GM06990 (cell line): Measurements from ENCODE around the gene PBX2.
"Not testable (repeated sequence)": the region's sequence is repeated elsewhere in the genome, so short reads cannot be mapped to it uniquely, and the experiment has no call there.

ENCODE experiments used
- DNase-seq: peaks from one replicate; pipeline ENCODE4 v3.0.0-alpha.2; 2011; ENCODE audit not compliant: insufficient read length; ENCODE audit errors: extremely low read depth
- H3K27me3 ChIP-seq: replicated peaks from 2 replicates; pipeline ENCODE4 v1.6.0; 2011; ENCODE audit warnings: low read length; ENCODE audit not compliant: control insufficient read depth, insufficient read depth
- H3K36me3 ChIP-seq: 2 replicates; pipeline ENCODE4 v1.5.1; 2011; ENCODE audit warnings: low read length; ENCODE audit not compliant: control insufficient read depth, insufficient read depth
- H3K4me3 ChIP-seq: replicated peaks from 2 replicates; pipeline ENCODE4 v1.5.1; 2011; ENCODE audit warnings: low read depth, mild to moderate bottlenecking, control low read depth, low read length
- TF ChIP-seq, protein P1 (sequence below): IDR thresholded peaks from 2 replicates; pipeline ENCODE4 v1.5.1; 2011; ENCODE audit warnings: low read length, control low read depth, mild to moderate bottlenecking, inconsistent platforms; ENCODE audit not compliant: insufficient read depth, poor library complexity, severe bottlenecking

PBX2 gene

GRCh38 chr6:32187009-32187709 lies 2.8 kb downstream of the PBX2 start:
- no peak for DNase-seq
- H3K4me3 ChIP-seq = no peak overlapping the region
- TF ChIP-seq, protein P1, sequence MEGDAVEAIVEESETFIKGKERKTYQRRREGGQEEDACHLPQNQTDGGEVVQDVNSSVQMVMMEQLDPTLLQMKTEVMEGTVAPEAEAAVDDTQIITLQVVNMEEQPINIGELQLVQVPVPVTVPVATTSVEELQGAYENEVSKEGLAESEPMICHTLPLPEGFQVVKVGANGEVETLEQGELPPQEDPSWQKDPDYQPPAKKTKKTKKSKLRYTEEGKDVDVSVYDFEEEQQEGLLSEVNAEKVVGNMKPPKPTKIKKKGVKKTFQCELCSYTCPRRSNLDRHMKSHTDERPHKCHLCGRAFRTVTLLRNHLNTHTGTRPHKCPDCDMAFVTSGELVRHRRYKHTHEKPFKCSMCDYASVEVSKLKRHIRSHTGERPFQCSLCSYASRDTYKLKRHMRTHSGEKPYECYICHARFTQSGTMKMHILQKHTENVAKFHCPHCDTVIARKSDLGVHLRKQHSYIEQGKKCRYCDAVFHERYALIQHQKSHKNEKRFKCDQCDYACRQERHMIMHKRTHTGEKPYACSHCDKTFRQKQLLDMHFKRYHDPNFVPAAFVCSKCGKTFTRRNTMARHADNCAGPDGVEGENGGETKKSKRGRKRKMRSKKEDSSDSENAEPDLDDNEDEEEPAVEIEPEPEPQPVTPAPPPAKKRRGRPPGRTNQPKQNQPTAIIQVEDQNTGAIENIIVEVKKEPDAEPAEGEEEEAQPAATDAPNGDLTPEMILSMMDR = no peak
- H3K36me3 ChIP-seq = peaks cover 24% of the 10 kb centered on the region
- no peaks in the 10 kb centered on the region for H3K27me3 ChIP-seq

GRCh38 chr6:32186151-32186840 lies 3.7 kb downstream of the PBX2 start:
- DNase-seq, H3K27me3 ChIP-seq, H3K4me3 ChIP-seq: not testable (repeated sequence)
- peaks cover 27% of the 10 kb centered on the region for H3K36me3 ChIP-seq

GRCh38 chr6:32185681-32186131 lies 4.3 kb downstream of the PBX2 start:
- peaks cover 32% of the 10 kb centered on the region for H3K36me3 ChIP-seq
- peak; percentile 76 for DNase-seq
- H3K27me3 ChIP-seq, H3K4me3 ChIP-seq: not testable (repeated sequence)

DNA sequence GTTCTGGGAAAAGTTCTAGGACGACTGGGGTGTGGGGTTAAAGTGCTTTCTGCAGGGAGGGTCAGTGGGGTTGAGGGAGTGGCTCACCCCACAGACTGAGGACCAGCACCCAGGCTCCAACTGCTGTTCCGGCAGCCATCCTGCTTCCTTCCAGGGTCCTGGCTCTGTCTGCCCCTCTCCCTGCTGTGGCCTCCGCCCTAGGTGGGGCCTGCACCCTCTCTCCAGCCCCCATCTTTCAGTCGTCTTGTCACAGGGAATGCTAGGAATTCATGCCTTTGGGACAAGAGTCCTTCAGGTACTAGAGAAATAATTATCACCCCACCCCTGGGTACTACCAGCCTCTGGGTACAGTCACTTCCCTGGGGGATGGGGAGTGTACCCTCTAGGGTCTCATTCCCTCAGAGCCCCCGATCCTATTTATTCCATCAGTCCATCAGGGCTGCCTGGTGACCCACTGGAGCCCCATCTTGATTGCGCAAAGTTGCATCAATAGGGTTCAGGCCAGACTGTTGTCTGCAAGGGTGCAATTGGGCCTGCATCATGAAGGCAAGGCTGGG lies 5.8 kb downstream of the PBX2 start, which contains the start of gene AGER:
Gene AGER (minus strand): TSS at position 170 of the 557 bp plus-strand sequence. CDS start 31 bp downstream, at position 139.
- TF ChIP-seq, protein P1 = no peak
- Histone ChIP-seq H3K27me3 (no peaks in the 10 kb centered on the region), H3K4me3 (no peak within 1 kb of the TSS), H3K36me3 (peaks cover 33% of the 10 kb centered on the region)
- no peak for DNase-seq

GRCh38 chr6:32183483-32184083 lies 6.4 kb downstream of the PBX2 start:
- no peaks in the 10 kb centered on the region for H3K27me3 ChIP-seq
- TF ChIP-seq, protein P1 = no peak
- no peak for DNase-seq
- H3K4me3 ChIP-seq = no peak overlapping the region
- H3K36me3 ChIP-seq = peaks cover 33% of the 10 kb centered on the region

DNA sequence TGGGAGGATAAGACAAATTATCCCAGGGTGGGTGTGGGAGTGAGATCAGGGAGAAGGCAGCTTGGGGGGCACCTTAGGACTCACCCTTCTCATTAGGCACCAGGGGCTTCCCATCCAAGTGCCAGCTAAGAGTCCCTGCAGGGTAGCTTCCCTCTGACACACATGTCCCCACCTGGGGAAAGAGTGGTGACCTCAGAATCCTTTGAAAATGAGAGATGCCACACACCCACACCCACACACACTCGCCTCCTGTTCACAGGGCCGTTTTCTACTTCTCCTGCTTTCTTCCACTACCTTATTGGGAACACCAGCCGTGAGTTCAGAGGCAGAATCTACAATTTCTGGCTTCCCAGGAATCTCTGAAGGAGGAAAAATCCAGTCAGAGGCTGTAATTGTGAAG lies 7.0 kb downstream of the PBX2 start:
- DNase-seq = no peak
- Histone ChIP-seq H3K27me3 (no peaks in the 10 kb centered on the region), H3K4me3 (no peak overlapping the region), H3K36me3 (peaks cover 33% of the 10 kb centered on the region)
- TF ChIP-seq, protein P1 = no peak
